ENCODE data around the gene ZFHX3. TPM values are rescaled to one million over a fixed set of nuclear protein-coding genes. Genes with fewer than 3 reads are reported as not detected.

Gene ZFHX3
- total and polyA plus RNA-seq, 2 donors (not counting 3 experiments of a cell fraction or from before 2014, with no cell fraction given), result 3.7 to 18.8 TPM

DNA sequence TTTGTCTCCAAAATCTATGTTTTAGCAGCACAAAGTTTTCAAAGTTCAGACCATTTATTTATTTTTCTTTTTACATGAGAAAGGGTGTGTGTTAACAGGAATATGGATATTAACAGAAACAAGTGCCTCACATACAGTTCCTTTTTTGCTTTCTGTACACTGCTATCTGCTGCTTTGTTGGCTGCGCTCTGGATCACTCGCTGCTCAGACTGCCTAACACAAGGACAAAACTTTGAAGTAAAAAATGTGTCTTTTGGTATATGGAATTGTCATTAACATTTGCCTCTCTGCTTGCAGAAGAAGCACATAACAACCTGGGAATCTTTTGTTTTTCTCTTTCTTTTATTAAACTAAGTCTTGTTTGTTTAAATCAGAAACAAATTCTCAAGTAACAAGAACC, 262.8 kb downstream of the ZFHX3 start:
- DNase-seq (ENCODE audit: low read depth, low spot score) (no peak), FAIRE-seq (no peak)
- no peak overlapping the region for H3K4me2 ChIP-seq (ENCODE audit: insufficient read depth, low read length)
- no TSS peak for BruUV-seq (replicated peaks)
- CTCF ChIA-PET, result interaction anchor here (0.8 to 1.4 kb wide), 2 partner anchors 176 to 1490 kb away, joined by 4 to 5 read pairs; no protein-coding TSS in a partner anchor
- intact Hi-C loops (cut with micrococcal nuclease), result loop anchor here (5.0 to 10.0 kb wide), 2 partner anchors 253 to 540 kb away; no protein-coding TSS in a partner anchor
- H3K4me3 ChIP-seq (replicated peaks in 1 of 3; ENCODE audit: insufficient read depth in 1 of 3, low read depth in 1 of 3, low read length in 3 of 3), result no peak overlapping the region
- H3K79me2 ChIP-seq (ENCODE audit: control insufficient read depth, insufficient read depth, low read length), result no peaks in the 10 kb centered on the region
- H2AFZ ChIP-seq (ENCODE audit: low read depth, low read length), result no peak overlapping the region
- peaks cover 7% of the 10 kb centered on the region for H3K4me1 ChIP-seq (ENCODE audit: control insufficient read depth, extremely low read depth, insufficient read depth, low read length)
- H3K9ac ChIP-seq (replicated peaks; ENCODE audit: extremely low read depth, insufficient read depth, low read length), result no peak overlapping the region
- POLR2A ChIA-PET, result no interaction called here
- no peaks in the 10 kb centered on the region for H4K20me1 ChIP-seq (replicated peaks; ENCODE audit: control insufficient read depth, extremely low read depth, insufficient read depth, low read length)
- no peaks in the 10 kb centered on the region for H3K9me1 ChIP-seq (replicated peaks; ENCODE audit: control insufficient read depth, extremely low read depth, insufficient read depth, low read length)
- H3K9me3 ChIP-seq (replicated peaks; ENCODE audit: control insufficient read depth, insufficient read depth, low read length), result no peaks in the 10 kb centered on the region
- H3K27ac ChIP-seq (ENCODE audit: insufficient read depth, low read depth, low read length), result no peak overlapping the region
- dilution Hi-C loops (cut with MboI; ENCODE audit: extremely low pct_ligation_motif_present, low sequenced_read_pairs), result no loop called here
- no peaks in the 10 kb centered on the region for H3K27me3 ChIP-seq (ENCODE audit: control insufficient read depth in 2 of 2, insufficient read depth in 2 of 2, low read length in 2 of 2)
- no peak for TF ChIP-seq POLR2A (IDR thresholded peaks at IDR 0.05; ENCODE audit: low read depth, low read length)
- no peak for TF ChIP-seq FOS (IDR thresholded peaks at IDR 0.05; ENCODE audit: borderline replicate concordance, insufficient read depth, low read length)
- no peak for TF ChIP-seq JUN (IDR thresholded peaks at IDR 0.05; ENCODE audit: borderline replicate concordance, insufficient read depth, insufficient read length, low read depth)
- TF ChIP-seq MYC (IDR thresholded peaks at IDR 0.05; ENCODE audit: low read depth, low read length), result no peak
- TF ChIP-seq, protein P1, sequence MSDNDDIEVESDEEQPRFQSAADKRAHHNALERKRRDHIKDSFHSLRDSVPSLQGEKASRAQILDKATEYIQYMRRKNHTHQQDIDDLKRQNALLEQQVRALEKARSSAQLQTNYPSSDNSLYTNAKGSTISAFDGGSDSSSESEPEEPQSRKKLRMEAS (IDR thresholded peaks at IDR 0.05; ENCODE audit: insufficient read depth, insufficient read length), result no peak
- peaks cover 0 to 2% of the 10 kb centered on the region in 2 experiments for H3K36me3 ChIP-seq (ENCODE audit: control insufficient read depth in 2 of 2, extremely low read depth in 1 of 2, insufficient read depth in 2 of 2, low read length in 2 of 2)

- Histone ChIP-seq H3K9ac (replicated peaks; ENCODE audit: extremely low read depth, insufficient read depth, low read length) (no peak overlapping the region), H3K27ac (ENCODE audit: insufficient read depth, low read depth, low read length) (no peak overlapping the region), H3K9me1 (replicated peaks; ENCODE audit: control insufficient read depth, extremely low read depth, insufficient read depth, low read length) (no peaks in the 10 kb centered on the region), H3K27me3 (ENCODE audit: control insufficient read depth in 2 of 2, insufficient read depth in 2 of 2, low read length in 2 of 2) (no peaks in the 10 kb centered on the region), H4K20me1 (replicated peaks; ENCODE audit: control insufficient read depth, extremely low read depth, insufficient read depth, low read length) (no peaks in the 10 kb centered on the region), H2AFZ (ENCODE audit: low read depth, low read length) (no peak overlapping the region), H3K4me1 (ENCODE audit: control insufficient read depth, extremely low read depth, insufficient read depth, low read length) (peaks cover 7% of the 10 kb centered on the region), H3K4me2 (ENCODE audit: insufficient read depth, low read length) (no peak overlapping the region), H3K79me2 (ENCODE audit: control insufficient read depth, insufficient read depth, low read length) (no peaks in the 10 kb centered on the region), H3K36me3 (ENCODE audit: control insufficient read depth in 2 of 2, extremely low read depth in 1 of 2, insufficient read depth in 2 of 2, low read length in 2 of 2) (no peaks in the 10 kb centered on the region), H3K9me3 (replicated peaks; ENCODE audit: control insufficient read depth, insufficient read depth, low read length) (no peaks in the 10 kb centered on the region), H3K4me3 (replicated peaks in 1 of 3; ENCODE audit: insufficient read depth in 1 of 3, low read depth in 1 of 3, low read length in 3 of 3) (no peak overlapping the region)
- CTCF ChIA-PET, result interaction anchor here (1.2 kb wide), 1 partner anchor 384 kb away, joined by 4 read pairs; no protein-coding TSS in a partner anchor
- no TSS peak for BruUV-seq (replicated peaks)
- TF ChIP-seq GATA2 (IDR thresholded peaks at IDR 0.05; ENCODE audit: insufficient read depth, insufficient read length, low read depth, low read length), result no peak
- TF ChIP-seq, protein P2, sequence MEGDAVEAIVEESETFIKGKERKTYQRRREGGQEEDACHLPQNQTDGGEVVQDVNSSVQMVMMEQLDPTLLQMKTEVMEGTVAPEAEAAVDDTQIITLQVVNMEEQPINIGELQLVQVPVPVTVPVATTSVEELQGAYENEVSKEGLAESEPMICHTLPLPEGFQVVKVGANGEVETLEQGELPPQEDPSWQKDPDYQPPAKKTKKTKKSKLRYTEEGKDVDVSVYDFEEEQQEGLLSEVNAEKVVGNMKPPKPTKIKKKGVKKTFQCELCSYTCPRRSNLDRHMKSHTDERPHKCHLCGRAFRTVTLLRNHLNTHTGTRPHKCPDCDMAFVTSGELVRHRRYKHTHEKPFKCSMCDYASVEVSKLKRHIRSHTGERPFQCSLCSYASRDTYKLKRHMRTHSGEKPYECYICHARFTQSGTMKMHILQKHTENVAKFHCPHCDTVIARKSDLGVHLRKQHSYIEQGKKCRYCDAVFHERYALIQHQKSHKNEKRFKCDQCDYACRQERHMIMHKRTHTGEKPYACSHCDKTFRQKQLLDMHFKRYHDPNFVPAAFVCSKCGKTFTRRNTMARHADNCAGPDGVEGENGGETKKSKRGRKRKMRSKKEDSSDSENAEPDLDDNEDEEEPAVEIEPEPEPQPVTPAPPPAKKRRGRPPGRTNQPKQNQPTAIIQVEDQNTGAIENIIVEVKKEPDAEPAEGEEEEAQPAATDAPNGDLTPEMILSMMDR (IDR thresholded peaks at IDR 0.05; ENCODE audit: extremely low read depth in 1 of 2, insufficient read depth in 1 of 2, low read depth in 1 of 2, low read length in 2 of 2), result no peak
- no peak for TF ChIP-seq MYC (IDR thresholded peaks at IDR 0.05; ENCODE audit: low read depth, low read length)
- TF ChIP-seq POLR2AphosphoS5 (IDR thresholded peaks at IDR 0.05; ENCODE audit: insufficient read depth, low read depth, low read length), result no peak
- no peak for TF ChIP-seq JUN (IDR thresholded peaks at IDR 0.05; ENCODE audit: borderline replicate concordance, insufficient read depth, insufficient read length, low read depth)
- TF ChIP-seq POLR2A (IDR thresholded peaks at IDR 0.05; ENCODE audit: low read depth, low read length), result no peak
- TF ChIP-seq FOS (IDR thresholded peaks at IDR 0.05; ENCODE audit: borderline replicate concordance, insufficient read depth, low read length), result no peak
- POLR2A ChIA-PET, result interaction anchor here (0.6 kb wide), 2 partner anchors 109 to 509 kb away, joined by 3 to 5 read pairs; no protein-coding TSS in a partner anchor
- dilution Hi-C loops (cut with MboI; ENCODE audit: extremely low pct_ligation_motif_present, low sequenced_read_pairs) (no loop called here), intact Hi-C loops (cut with micrococcal nuclease) (loop anchor here (2.0 to 10.0 kb wide), 2 partner anchors 269 to 539 kb away; no protein-coding TSS in a partner anchor)
- FAIRE-seq (no peak), DNase-seq (ENCODE audit: low read depth, low spot score) (no peak)
These were observed 264.1 kb downstream of the ZFHX3 start for GRCh38 chr16:72783716-72784318.

Measured in endothelial cell of umbilical vein (primary cell).